Activated naive CD4-positive, alpha-beta T cell treated with Interleukin-2 at 50 U/mL for 16 hours (primary cell): Measurements from ENCODE around the gene NOP16.
"Not testable (repeated sequence)": the region's sequence is repeated elsewhere in the genome, so short reads cannot be mapped to it uniquely, and the experiment has no call there.

Experiments
- DNase-seq: peaks from one replicate; pipeline ENCODE4 v3.0.0-alpha.2; 2020

The NOP16 gene

DNA sequence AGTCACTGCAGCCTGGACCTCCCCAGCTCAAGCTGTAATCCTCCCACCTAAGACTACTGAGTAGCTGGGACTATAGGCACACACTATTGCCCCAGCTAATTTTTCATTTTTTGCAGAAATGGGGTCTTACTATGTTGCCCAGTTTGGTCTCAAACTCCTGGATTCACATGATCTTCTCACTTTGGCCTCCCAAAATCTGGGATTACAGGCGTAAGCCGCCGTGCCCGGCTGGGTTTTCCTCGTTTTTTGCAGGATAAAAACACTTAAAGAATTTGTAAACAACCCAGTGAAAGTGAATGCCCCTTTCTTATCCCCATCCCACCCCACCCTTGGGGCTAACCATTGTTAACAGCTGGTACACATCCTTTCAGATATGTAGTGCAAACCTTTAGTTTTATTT, 20.2 kb upstream of the NOP16 start:
- DNase-seq: no peak

DNA sequence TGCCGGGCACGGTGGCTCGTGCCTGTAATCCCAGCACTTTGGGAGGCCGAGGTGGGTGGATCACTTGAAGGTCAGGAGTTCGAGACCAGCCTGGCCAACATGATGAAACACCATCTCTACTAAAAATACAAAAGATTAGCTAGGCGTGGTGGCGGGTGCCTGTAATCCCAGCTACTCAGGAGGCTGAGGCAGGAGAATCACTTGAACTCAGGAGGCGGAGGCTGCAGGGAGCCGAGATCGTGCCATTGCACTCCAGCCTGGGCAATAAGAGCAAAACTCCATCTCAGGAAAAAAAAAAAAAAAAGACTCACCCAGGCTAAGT, 19.8 kb upstream of the NOP16 start:
- DNase-seq: not testable (repeated sequence)

DNA sequence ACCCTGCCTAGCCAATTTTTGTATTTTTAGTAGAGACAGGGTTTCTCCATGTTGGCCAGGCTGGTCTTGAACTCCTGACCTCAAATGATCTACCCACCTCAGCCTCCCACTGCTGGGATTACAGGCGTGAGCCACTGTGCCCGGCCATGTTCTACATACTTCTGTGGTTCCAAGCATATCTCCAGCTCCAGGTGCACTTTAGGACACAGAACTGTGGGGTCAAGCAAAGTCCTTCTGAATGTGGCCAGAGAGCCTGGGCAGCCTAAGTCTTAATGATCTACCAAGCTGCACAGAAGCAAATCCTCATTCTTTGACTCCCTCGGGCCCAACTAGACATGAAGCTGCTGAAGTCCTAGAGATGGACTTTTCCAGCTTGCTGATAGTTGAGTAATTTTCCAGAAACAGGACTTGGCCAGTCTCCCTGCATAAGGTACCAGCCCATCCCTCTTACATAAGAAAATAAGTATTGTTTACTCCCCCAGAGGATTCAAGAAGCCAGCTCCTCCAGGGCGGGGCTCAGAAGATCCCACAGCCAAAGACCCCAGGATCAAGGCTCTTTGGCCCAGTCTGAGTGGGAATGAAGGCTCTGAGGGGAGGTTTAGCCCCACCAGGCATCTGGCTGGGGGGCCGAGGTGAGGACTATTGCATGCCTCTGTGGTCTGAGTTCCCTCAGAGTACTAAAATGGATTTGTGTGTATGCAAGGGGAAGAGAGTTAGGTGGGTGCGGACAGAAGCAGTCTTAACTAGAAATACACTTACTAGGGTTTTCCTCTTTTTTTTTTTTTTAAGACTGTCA, 19.3 kb upstream of the NOP16 start:
- DNase-seq: no peak

DNA sequence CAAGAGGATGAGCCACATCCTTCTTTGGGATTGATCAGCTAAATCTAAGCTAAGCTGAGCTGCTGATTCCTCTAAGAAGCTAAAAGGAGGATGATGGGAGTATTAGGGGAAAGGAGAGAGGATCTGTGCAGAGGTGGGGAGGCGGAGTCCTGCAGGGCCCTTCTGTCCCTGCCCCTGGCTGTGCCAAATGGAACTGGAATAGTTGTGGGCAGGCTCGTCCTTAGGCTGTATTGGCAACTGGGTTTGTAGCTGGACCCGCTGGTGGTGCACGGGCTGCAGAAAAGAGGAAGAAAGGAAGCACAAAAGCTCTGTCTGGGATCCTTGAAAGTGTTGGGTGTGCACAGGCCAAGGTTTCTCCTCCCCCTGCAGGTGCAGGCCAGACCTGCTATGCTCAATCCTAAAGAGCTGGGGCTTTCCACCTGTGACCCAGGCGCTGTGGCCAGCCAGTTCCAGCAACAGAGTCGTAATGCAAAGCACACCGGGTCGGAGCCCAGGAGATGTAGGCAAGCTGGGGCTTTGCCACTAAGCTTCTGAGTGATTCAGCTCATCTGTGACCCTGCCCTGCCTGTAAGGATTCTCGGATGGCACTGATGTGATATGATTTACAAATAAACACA, 18.1 kb upstream of the NOP16 start:
- DNase-seq: no peak

DNA sequence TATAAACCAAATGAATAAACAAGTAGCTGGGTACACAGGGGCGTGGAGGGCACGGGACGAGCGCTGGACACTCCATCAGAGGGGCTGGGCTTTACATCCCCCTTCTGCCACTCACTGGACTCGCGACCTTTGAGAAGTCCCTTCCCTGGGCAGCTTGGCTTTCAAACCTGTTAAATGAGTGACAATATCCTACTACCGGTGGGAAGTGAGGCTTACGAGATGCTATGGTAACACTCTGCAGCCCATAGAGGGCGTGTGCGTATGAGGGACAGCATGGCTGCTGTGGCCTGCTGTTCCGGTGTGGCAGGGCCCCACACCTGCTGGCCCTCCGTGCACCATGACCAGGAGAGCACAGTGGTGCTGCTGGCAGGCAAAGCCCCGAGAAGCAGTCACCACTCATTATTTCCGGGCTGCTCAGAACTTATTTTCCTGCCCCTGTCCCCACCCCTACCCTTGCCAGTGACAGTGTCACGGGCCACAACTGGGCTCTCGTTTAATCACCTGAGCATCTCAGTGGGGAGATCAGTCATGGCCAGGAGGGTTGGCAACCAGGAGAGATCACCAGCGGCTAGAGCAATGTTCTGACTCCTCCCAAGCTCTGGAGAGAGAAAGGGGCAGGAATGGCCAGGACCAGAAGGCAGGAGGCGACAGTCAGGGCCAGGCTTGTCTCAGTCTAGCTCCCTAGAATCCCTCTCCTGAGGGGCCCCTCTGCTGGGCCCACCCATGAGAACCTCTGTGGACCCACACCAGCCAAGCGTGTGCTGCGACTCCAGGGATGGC, 17.4 kb upstream of the NOP16 start:
- DNase-seq: no peak

DNA sequence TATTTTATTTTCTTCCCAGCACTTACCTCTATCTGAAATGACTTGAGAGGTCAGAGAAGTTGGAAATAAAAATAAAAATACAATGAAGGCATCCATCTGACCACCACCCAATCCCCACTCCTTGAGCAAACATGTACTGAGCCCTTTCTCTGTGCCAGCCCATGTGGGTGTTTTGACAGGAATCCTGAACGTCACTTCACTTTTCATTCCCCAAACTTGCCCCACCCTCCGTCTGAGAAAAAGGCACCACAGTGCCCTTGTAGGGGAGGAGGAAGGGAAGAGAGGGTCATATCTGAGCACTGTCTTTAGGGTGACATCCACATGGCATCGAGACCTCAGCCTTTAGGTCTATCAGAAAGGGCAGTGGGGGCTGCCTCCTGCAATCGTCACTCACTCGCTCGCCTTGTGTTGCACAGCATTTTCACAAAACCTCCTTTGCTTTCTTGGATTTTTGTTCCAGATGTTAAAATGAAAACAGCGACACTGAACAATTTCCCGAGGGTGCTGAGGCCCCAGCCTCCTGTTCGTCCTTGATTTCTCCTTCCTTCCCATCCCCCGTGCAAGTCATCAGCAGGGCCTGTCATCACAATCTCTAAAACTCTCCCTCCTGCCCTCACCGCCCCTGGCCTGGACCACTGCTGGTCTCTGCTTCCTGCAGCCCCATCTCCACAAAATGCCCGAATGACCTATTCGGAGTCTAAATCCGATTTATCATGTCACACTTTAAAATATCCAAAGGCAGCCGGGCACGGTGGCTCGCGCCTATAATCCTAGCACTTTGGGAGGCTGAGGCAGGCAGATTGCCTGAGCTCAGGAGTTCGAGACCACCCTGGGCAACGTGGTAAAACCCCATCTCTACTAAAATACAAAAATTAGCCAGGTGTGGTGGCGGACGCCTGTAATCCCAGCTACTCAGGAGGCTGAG, 13.1 kb upstream of the NOP16 start:
- DNase-seq: no peak

DNA sequence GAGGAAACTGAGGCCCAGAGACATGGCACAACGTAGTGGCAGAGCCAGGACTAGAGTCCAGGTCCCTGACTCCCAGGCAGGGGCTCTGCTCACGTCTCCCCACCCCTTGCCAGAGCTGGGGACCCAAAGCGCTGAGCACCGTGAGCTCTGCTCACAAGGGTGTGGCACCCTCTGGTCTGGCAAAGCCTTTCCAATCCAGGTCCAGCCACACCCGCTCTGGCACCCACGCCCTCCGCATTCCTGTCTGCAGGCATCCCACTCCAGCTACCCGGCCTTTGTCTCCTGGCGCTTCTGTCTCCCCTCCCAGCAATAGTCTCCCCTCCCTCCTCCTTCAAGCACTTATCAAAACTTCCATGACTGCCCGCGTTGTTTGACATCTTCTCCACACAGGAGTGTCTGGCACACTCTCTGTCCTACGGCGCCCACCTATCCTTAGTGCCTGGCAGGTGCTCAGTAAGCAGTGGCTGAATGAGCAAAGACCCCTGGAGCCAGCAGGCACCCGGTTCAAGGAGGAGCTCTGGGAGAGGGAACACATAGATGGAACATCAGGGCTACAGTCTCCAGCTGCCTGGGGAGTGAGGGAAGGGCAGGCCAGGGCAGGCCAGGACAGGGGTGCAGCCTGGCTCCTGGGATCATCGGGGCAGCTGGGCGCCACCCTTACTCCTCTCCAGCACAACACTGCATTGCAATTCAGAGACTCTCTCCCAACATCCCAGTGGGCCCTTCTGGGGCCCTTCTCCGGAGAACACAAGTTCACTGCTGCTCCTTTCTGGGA, 12.2 kb upstream of the NOP16 start:
- DNase-seq: no peak

DNA sequence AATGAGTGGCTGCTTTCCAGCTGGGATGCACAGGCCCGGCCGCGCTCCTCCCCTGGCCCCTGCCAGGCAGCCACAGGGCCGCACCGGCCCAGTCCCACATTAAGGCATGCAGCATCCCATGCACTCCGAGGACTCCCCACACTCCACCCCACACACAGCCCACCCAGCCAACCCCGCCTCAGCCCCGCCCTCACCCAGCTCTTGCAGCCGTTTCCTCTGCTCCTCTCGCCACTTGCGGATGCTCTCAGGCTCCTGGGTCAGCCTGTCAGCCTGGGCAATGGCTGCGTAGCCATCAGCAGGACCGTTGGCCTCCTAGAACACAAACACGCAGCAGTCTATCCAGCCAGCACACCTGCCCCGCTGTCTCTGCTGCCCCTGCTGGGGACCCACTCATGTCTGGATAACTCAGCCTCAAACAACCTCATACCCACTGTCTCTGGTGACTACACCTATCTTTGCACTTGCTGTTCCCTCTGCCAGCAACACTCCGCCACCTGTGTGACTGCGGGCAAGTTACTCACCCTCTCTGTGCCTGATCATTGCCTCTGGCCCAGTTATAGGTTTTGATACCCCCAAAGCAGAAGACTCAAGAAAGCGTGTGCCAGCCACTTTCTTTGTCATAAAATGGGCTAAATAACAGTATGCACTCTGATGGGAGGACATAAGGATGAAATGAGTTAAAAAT, 9.5 kb upstream of the NOP16 start:
- no peak for DNase-seq

DNA sequence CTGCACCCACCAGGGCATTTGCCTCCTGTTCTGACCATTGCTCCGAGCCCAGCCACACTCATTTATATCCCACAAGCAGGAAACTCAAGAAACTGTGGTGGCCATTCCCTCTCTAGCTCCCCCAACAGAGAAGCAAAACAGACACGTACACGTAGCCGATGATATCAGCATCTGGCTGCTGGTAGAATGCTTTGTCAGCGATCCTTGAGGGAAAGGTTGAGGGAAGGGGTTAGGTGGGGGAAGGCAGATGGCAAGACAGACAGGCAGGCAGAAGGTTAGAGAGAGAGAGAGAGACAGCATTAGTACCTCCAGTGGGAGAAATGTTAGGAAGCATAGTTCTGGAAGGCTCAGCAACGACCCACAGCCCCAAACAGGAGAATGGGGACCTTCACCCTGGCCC, 7.9 kb upstream of the NOP16 start:
- no peak for DNase-seq

DNA sequence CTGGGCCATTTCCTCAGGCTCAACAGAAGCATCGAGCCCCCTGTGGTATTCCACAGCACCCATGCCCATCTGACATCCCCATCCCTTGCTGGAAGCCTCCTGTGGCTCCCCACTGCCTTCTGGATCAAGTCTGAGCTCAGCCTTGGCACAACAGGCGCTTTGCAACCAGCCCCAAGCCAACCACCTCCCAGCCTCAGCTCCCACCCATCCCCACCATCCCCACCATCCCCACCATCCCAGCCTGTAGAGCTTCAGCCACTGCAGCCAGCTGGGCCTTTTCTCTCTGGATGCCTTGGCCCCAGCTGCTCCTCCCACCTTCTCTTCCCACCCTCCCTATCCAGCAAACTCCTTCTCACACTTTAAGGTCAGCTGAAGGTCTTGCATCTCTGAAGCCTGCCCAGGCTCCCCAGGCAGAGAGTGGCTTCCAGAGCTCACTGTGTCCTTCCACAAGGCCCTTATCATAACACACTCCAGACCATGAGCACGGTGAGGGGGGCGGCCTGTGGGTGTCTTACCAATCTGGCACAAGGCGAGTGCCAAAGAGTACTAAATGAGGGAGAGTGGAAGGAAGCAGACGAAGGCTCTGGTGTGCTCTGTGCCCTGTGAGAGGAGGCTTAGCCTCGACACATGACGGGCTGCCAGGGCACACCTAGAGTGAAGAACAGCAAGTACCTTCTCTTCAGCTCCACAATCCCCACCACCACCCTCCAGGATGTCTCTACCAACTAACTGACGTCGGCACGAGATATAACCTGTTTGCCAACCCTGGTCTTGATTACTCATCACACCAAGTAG, 6.7 kb upstream of the NOP16 start:
- no peak for DNase-seq

DNA sequence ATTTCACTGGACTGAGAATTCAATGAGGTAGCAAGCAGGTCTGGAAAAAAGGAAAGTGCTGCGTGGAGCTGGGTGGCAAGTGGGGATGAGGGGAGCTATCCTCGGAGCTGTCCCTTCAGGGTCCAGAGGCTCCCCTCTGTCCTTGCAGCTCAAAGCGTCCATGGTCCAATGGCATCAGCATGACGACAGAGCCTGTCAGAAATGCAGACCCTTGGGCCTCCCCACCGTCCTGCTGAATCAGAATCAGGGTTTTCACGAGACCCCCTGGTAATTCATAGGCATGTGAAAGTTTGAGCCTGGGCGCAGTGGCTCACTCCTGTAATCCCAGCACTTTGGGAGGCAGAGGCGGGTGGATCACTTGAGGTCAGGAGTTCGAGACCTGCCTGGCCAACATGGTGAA, 5.7 kb upstream of the NOP16 start:
- DNase-seq: no peak

DNA sequence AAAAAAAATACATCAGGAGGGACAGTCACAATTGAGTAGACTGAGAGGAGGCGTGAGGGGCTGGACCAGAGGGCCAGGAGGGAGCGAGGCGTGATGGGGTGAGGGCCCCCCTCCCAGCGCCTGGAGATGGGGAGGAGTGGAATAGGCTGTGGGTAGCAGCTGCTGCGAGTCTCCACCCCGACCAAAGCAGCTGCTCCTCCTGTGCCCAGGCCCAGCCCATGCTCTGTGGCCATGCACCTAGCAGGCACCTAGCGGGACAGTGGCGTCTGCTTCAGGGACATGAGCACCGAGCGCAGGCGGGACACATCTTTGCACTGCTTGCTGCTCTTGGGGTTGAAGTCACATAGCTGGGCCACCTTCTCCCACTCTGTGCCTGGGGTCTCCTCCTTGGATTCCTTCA, 4.1 kb upstream of the NOP16 start:
- no peak for DNase-seq

DNA sequence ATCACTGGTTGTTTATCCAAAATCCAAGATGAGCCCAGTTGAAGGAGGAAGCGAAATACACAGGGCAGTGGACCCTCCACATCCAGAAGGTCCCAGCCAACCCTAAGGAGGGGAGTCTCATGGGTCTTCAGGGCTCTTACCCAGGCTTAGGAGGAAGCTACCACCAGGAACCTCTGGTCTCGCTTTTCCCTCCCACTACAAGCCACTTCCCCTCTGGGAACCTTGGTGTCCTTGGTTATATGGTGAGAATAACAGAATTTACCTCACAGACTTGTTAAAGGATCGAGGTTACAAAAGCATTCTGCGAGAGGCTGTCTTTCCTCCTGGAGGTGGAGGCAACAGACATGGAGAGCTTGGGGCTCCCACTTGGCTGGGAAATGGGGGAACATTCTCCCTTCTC, 3.6 kb upstream of the NOP16 start:
- DNase-seq: no peak

DNA sequence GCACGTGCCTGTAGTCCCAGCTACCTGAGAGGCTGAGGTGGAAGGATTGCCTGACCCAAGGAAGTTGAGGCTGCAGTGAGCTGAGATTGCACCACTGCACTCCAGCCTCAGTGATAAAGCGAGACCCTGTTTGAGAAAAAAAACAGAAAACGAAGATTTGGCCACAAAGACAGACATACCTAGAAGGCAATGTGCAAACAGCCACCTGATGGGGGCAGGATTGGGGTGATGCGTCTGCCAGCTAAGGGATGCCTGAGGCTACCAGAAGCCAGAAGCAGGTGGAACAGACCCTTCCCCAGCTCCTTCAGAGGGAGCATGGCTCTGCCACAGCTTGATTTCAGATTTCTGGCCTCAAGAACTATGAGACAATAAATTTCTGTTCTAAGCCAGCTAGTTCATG, 3.1 kb upstream of the NOP16 start:
- DNase-seq: no peak

DNA sequence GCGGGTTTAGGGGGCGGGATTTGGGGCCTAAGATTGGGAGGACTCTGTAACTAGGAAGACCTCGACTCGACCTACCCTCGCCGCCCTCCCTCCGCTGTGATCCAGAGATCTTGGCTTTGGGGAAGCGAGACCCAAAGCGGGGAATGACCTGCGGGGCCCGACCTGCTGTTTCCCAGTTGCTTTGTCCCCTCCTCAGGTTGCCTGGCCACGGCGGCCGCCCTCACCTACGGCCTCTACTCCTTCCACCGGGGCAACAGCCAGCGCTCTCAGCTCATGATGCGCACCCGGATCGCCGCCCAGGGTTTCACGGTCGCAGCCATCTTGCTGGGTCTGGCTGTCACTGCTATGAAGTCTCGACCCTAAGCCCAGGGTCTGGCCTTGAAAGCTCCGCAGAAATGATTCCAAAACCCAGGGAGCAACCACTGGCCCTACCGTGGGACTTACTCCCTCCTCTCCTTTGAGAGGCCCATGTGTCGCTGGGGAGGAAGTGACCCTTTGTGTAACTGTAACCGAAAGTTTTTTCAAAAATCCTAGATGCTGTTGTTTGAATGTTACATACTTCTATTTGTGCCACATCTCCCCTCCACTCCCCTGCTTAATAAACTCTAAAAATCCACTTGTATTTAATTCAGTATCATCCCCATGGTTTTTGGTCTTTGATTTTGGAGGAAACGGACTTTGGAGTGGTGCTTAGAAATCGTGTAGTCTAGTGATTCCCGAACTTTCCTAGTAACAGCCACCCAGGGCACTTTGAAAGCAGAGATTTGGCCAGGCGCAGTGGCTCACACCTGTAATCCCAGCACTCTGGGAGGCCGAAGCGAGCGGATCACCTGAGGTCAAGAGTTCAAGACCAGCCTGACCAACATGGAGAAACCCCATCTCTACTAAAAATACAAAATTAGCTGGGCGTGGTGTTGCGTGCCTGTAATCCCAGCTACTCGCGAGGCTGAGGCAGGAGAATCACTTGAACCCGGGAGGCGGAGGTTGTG, 1.0 kb upstream of the NOP16 start:
- DNase-seq: no peak

DNA sequence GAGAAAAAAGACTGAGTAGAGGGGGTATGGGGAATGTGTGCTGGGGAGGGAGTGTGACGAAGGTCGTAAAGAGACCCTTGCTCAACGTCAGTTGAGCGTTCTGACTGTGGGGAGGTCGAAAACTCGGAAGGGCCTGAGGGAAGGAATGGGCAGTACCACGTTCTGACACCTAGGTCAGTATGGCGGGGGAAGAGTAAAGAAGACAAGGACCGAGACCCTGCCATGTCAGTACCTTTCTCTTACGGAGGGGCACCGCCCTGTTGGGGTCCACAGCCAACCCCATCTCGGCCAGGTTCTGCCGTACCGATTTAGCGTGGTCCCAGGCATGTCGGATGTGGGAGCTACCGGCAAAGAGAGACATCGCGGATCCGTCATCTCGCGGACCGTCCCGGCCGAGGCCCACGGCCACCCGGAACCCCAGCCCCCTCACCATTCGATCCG, 375 bp downstream of the NOP16 start:
- no peak for DNase-seq

DNA sequence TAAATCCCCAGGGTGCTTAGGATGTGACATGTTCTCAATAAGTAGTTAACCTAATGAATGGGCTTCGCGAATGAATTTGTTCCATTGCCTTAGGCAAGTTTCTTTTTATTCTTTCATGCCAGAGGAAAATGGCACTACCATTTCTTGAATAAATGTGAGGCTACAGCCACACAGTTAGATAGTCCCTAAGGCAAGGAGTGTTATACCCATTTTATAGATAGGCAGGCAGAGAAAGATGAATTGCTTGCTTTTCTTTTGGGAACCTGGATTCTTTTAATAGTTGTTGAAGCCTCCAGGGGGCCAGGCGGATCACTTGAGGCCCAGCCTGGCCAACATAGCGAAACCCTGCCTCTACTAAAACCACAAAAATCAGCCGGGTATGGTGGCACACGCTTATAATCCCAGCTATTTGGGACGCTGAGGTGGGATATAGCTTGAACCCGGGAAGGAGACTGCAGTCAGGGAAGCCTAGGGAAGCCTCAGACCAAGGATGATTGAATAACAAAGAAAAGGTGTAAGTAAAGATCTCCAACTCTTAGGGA, 943 bp downstream of the NOP16 start:
- DNase-seq: no peak

DNA sequence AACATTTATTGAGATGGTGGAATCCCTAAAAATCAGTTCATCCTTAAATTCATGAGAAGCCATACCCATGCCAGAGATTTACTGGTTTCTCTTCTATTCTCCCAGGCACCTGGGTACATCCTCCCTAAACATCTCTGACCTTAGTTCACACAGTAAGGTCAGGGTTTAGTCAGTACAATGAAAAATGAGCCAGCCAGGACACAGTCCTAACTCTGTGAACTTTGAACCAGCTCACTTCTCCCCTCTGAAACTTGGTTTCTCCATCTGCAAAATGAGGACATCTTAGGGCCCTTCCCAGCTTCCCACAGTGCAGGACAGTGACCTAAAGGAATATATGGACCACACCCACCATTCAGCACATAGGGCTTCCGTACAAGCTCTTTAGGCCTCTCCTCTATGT, 1.9 kb downstream of the NOP16 start:
- DNase-seq: no peak

DNA sequence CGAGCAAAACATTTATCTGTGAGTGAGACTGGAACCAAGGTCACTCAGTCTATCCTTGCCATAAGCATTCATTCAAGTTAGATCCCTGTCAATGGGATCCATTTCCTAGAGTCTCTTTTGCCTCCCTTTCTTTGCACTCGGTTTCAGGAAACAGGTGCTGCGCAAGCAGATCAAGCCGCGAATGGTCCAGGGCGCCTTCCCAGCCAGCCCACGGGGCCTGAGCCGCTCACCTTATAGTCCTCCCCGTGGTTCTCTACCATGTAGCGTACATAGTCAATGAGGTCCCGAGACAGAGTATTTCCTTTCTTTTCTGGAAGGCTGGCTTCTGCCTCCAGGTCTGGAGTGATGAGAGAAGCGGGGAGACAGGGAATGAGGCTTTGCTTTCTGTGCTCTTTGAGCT, 3.4 kb downstream of the NOP16 start:
- no peak for DNase-seq
